Measurements from ENCODE around the gene DDA1.

DNA sequence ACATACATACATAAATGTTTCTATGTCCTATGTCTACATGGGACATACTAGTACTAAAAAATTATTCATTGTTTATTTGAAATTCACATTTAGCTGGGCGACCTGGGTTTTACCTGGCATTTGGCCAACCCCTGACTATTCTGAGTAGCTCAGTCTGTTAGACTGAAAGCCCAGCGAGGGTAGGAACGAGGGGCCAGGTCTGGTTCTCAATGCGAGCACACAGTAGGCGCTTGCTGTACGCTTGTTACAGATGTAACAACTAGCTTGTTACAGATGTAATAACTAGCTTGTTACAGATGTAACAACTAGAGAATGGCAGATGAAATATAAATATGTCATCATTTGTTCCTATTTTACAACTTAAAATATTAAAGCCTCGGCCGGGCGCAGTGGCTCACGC, 26.2 kb downstream of the DDA1 start:
- no peak for TF ChIP-seq EZH2 (IDR thresholded peaks at IDR 0.05)
- TF ChIP-seq, protein P1, sequence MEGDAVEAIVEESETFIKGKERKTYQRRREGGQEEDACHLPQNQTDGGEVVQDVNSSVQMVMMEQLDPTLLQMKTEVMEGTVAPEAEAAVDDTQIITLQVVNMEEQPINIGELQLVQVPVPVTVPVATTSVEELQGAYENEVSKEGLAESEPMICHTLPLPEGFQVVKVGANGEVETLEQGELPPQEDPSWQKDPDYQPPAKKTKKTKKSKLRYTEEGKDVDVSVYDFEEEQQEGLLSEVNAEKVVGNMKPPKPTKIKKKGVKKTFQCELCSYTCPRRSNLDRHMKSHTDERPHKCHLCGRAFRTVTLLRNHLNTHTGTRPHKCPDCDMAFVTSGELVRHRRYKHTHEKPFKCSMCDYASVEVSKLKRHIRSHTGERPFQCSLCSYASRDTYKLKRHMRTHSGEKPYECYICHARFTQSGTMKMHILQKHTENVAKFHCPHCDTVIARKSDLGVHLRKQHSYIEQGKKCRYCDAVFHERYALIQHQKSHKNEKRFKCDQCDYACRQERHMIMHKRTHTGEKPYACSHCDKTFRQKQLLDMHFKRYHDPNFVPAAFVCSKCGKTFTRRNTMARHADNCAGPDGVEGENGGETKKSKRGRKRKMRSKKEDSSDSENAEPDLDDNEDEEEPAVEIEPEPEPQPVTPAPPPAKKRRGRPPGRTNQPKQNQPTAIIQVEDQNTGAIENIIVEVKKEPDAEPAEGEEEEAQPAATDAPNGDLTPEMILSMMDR (IDR thresholded peaks at IDR 0.05) = no peak
- no peak for TF ChIP-seq EZH2phosphoT487 (IDR thresholded peaks at IDR 0.05)
